ENCODE measurements around the gene SIN3B. TPM values are rescaled to one million over a fixed set of nuclear protein-coding genes. Genes with fewer than 3 reads are reported as not detected.

SIN3B gene
- total and polyA plus RNA-seq, 12 donors: 22.8 to 133 (median 35.9) TPM

- no peak for TF ChIP-seq POLR2A (IDR thresholded peaks at IDR 0.05)
- TF ChIP-seq CTCF (IDR thresholded peaks at IDR 0.05): no peak
- DNase-seq: no peak
- 80 to 91% (median 90%) methylated on average over 1 to 8 of the region's 8 CpGs for WGBS, 4 donors
- intact Hi-C loops (cut with DNase I): no loop called here
- no peak overlapping the region for H3K4me3 ChIP-seq
- H3K4me1 ChIP-seq (replicated peaks in 1 of 2): no peaks in the 10 kb centered on the region
- H3K27me3 ChIP-seq: no peaks in the 10 kb centered on the region
- H3K36me3 ChIP-seq (replicated peaks in 1 of 2): peaks cover 0 to 40% of the 10 kb centered on the region in 2 donors
- no peak overlapping the region for H3K27ac ChIP-seq
- peaks cover 0 to 15% (median 0%) of the 10 kb centered on the region in 3 donors for H3K9me3 ChIP-seq (replicated peaks in 1 of 3)
Observed at GRCh38 chr19:16880884-16881554, 51.8 kb downstream of the SIN3B start.

GRCh38 chr19:16882146-16882545, 52.9 kb downstream of the SIN3B start:
- no peak for DNase-seq
- H3K4me3 ChIP-seq: no peak overlapping the region
- no peak for TF ChIP-seq POLR2A (IDR thresholded peaks at IDR 0.05)
- TF ChIP-seq CTCF (IDR thresholded peaks at IDR 0.05): no peak
- intact Hi-C loops (cut with DNase I): no loop called here
- no peaks in the 10 kb centered on the region for H3K4me1 ChIP-seq (replicated peaks in 1 of 2)
- WGBS, 4 donors: 80 to 100% (median 93%) methylated on average over 3 of the region's 3 CpGs
- H3K36me3 ChIP-seq (replicated peaks in 1 of 2): peaks cover 0 to 28% of the 10 kb centered on the region in 2 donors
- no peaks in the 10 kb centered on the region for H3K27me3 ChIP-seq
- no peak overlapping the region for H3K27ac ChIP-seq
- H3K9me3 ChIP-seq (replicated peaks in 1 of 3): peaks cover 0 to 15% (median 0%) of the 10 kb centered on the region in 3 donors

GRCh38 chr19:16883522-16883921, 54.3 kb downstream of the SIN3B start:
- no peaks in the 10 kb centered on the region for H3K27me3 ChIP-seq
- TF ChIP-seq POLR2A (IDR thresholded peaks at IDR 0.05) (no peak), CTCF (IDR thresholded peaks at IDR 0.05) (no peak)
- intact Hi-C loops (cut with DNase I): no loop called here

GRCh38 chr19:16885166-16885565, 56.0 kb downstream of the SIN3B start:
- DNase-seq: no peak
- no peaks in the 10 kb centered on the region for H3K36me3 ChIP-seq (replicated peaks in 1 of 2)
- no peaks in the 10 kb centered on the region for H3K27me3 ChIP-seq
- no peak overlapping the region for H3K4me3 ChIP-seq
- peaks cover 0 to 4% of the 10 kb centered on the region in 2 donors for H3K4me1 ChIP-seq (replicated peaks in 1 of 2)
- H3K9me3 ChIP-seq (replicated peaks in 1 of 3): peaks cover 0 to 15% (median 0%) of the 10 kb centered on the region in 3 donors
- TF ChIP-seq CTCF (IDR thresholded peaks at IDR 0.05) (no peak), POLR2A (IDR thresholded peaks at IDR 0.05) (no peak)
- 38 to 46% (median 43%) methylated on average over 5 of the region's 5 CpGs for WGBS, 4 donors
- intact Hi-C loops (cut with DNase I): no loop called here
- H3K27ac ChIP-seq: peak overlapping the region in 1 of 5 donors; percentile 79

More at GRCh38 chr19:16883522-16883921, 54.3 kb downstream of the SIN3B start:
- WGBS, 4 donors: 75 to 91% (median 82%) methylated on average over 3 of the region's 3 CpGs
- no peak overlapping the region for H3K4me3 ChIP-seq
- H3K27ac ChIP-seq: no peak overlapping the region
- peaks cover 0 to 15% (median 0%) of the 10 kb centered on the region in 3 donors for H3K9me3 ChIP-seq (replicated peaks in 1 of 3)
- H3K4me1 ChIP-seq (replicated peaks in 1 of 2): peaks cover 0 to 4% of the 10 kb centered on the region in 2 donors
- no peak for DNase-seq
- peaks cover 0 to 15% of the 10 kb centered on the region in 2 donors for H3K36me3 ChIP-seq (replicated peaks in 1 of 2)

Measured in adrenal gland (tissue), 12 donors.